Measurements from ENCODE around the gene SLC23A2.

SLC23A2 gene

DNA sequence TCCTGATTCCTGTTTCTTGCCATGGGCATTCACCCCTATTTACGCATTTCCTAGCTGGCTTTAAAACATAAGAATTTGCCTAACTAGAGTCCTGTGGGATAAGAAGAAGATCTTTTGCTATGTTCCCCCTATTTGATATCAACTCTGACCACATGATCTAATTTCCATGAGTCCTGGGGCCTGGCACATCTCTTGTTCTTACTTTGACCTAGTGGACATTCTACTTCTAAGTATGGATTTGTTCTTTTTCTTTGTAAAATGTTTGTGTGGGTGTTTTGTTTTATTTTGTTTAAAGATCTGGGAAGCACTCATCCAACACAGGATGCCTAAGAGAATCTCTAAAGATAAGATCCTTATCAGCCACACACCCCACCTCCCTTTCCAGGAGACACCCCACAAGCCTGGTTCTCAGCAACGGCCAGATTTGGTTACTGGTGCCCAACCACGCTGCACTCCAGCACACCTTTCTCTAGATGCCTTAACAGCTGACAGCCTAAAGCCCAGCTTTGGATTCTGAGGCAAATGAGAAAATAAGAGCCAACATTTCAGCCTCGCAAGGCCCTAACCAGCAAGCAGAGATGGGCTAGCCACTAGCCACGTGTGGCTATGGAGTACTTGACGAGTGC lies 74.7 kb downstream of the SLC23A2 start:
- ChIA-PET POLR2A (no interaction called here), CTCF (no interaction called here)
- H3K9me3 ChIP-seq (ENCODE audit: control insufficient read depth, insufficient read depth, low read depth, low read length), result no peaks in the 10 kb centered on the region
- peaks cover 6 to 29% of the 10 kb centered on the region in 2 experiments; a peak in 2 of 3 replicates for H3K36me3 ChIP-seq (ENCODE audit: control insufficient read depth in 2 of 2, insufficient read depth in 1 of 2, low read length in 2 of 2)
- no peak overlapping the region for H3K27ac ChIP-seq (ENCODE audit: extremely low read depth, low read depth, low read length)
- TF ChIP-seq ZNF202 (tag by site-specific recombination; IDR thresholded peaks at IDR 0.05; ENCODE audit: borderline replicate concordance) (no peak), GFI1B (tag by site-specific recombination; IDR thresholded peaks at IDR 0.05) (no peak), MZF1 (tag by site-specific recombination; IDR thresholded peaks at IDR 0.05; ENCODE audit: borderline replicate concordance) (no peak), ZNF777 (tag by site-specific recombination; IDR thresholded peaks at IDR 0.05; ENCODE audit: borderline replicate concordance) (no peak), ZNF324 (tag by site-specific recombination; IDR thresholded peaks at IDR 0.05) (no peak)
- TF ChIP-seq, protein P1, sequence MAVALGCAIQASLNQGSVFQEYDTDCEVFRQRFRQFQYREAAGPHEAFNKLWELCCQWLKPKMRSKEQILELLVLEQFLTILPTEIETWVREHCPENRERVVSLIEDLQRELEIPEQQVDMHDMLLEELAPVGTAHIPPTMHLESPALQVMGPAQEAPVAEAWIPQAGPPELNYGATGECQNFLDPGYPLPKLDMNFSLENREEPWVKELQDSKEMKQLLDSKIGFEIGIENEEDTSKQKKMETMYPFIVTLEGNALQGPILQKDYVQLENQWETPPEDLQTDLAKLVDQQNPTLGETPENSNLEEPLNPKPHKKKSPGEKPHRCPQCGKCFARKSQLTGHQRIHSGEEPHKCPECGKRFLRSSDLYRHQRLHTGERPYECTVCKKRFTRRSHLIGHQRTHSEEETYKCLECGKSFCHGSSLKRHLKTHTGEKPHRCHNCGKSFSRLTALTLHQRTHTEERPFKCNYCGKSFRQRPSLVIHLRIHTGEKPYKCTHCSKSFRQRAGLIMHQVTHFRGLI (tag by site-specific recombination; IDR thresholded peaks at IDR 0.05), result peak; percentile 59; the same call in 1 of the 2 replicates
- H3K4me1 ChIP-seq (ENCODE audit: control insufficient read depth, insufficient read depth, low read length), result peaks cover 8% of the 10 kb centered on the region; the same call in 1 of the 2 replicates
- H3K4me3 ChIP-seq (ENCODE audit: low read depth, low read length), result no peak overlapping the region

DNA sequence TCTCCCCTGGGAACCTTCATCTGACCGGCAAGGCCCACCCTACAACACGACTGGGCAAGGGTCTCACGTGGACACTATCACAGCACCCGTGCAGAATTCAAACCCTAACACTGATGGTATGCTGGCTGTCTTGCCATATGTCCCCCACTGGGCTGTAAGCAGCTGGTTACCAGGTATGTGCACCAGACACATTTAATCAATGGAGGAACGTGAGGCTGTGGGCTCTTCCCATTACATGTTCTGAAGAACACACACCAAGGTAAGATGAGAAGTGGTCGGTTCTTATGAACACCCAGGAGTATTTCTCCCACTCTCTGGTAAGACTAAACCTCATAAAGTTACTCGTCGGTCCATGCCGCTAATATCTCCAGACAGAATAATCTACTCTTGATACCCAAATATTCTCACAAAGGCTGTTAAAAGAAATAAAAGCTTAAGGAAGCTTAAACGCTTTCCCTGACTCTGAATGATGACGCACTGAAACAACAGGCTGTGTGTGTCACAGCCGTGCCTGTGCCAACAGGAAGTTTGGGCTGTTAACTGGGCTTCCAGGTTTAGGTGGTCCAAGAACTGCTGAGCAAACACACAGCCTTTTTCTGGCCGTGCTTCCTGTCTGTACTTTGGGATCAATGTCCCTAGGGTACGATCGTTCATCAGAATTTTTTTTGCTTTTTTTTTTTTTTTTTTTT lies 75.3 kb downstream of the SLC23A2 start:
- Histone ChIP-seq H3K27ac (ENCODE audit: extremely low read depth, low read depth, low read length) (no peak overlapping the region), H3K9me3 (ENCODE audit: control insufficient read depth, insufficient read depth, low read depth, low read length) (no peaks in the 10 kb centered on the region), H3K4me1 (ENCODE audit: control insufficient read depth, insufficient read depth, low read length) (peaks cover 8% of the 10 kb centered on the region; the same call in 1 of the 2 replicates), H3K4me3 (ENCODE audit: low read depth, low read length) (no peak overlapping the region), H3K36me3 (ENCODE audit: control insufficient read depth in 2 of 2, insufficient read depth in 1 of 2, low read length in 2 of 2) (peaks cover 0 to 22% of the 10 kb centered on the region in 2 experiments; a peak in 2 of 3 replicates)
- ChIA-PET POLR2A (no interaction called here), CTCF (interaction anchor here (0.5 kb wide), 1 partner anchor 318 kb away, joined by 3 read pairs; no protein-coding TSS in a partner anchor)
- TF ChIP-seq ZNF202 (tag by site-specific recombination; IDR thresholded peaks at IDR 0.05; ENCODE audit: borderline replicate concordance) (no peak), ZNF621 (tag by site-specific recombination; IDR thresholded peaks at IDR 0.05) (no peak), ZNF121 (tag by site-specific recombination; IDR thresholded peaks at IDR 0.05) (no peak), ZNF549 (tag by site-specific recombination; IDR thresholded peaks at IDR 0.05) (no peak), ZNF140 (tag by site-specific recombination; IDR thresholded peaks at IDR 0.05) (no peak), ZSCAN16 (tag by site-specific recombination; IDR thresholded peaks at IDR 0.05) (no peak), ZNF175 (tag by site-specific recombination; IDR thresholded peaks at IDR 0.05) (no peak), ZNF354C (tag by site-specific recombination; IDR thresholded peaks at IDR 0.05; ENCODE audit: borderline replicate concordance, low read depth) (no peak)

DNA sequence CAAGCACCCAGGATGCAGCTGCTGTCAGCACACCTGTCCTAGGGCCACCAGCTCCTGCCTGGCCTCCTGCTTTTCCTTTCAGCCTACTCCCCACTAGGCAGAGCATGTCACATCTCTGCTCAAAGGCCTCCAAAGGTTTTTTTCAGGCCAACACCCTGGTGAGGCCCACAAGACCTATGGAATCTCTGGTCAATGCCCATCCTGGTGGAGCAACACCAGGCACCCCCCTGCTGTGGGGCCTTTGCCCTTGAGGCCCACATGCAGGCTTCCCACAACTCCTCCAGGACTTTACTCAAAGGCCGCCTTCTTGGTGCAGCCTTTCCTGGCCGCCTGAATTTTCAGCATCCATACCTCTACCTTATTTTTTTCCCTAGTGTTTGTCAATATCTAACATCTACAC lies 76.9 kb downstream of the SLC23A2 start:
- Histone ChIP-seq H3K9me3 (ENCODE audit: control insufficient read depth, insufficient read depth, low read depth, low read length) (no peaks in the 10 kb centered on the region), H3K4me1 (ENCODE audit: control insufficient read depth, insufficient read depth, low read length) (peaks cover 8% of the 10 kb centered on the region; the same call in 1 of the 2 replicates), H3K4me3 (ENCODE audit: low read depth, low read length) (no peak overlapping the region), H3K27ac (ENCODE audit: extremely low read depth, low read depth, low read length) (no peak overlapping the region), H3K36me3 (ENCODE audit: control insufficient read depth in 2 of 2, insufficient read depth in 1 of 2, low read length in 2 of 2) (peaks cover 0 to 19% of the 10 kb centered on the region in 2 experiments; a peak in 2 of 3 replicates)
- ChIA-PET CTCF (no interaction called here), POLR2A (no interaction called here)
- TF ChIP-seq, protein P2, sequence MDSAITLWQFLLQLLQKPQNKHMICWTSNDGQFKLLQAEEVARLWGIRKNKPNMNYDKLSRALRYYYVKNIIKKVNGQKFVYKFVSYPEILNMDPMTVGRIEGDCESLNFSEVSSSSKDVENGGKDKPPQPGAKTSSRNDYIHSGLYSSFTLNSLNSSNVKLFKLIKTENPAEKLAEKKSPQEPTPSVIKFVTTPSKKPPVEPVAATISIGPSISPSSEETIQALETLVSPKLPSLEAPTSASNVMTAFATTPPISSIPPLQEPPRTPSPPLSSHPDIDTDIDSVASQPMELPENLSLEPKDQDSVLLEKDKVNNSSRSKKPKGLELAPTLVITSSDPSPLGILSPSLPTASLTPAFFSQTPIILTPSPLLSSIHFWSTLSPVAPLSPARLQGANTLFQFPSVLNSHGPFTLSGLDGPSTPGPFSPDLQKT (IDR thresholded peaks at IDR 0.05; ENCODE audit: borderline replicate concordance, low read depth, low read length), result no peak
- TF ChIP-seq ZNF223 (tag by site-specific recombination; IDR thresholded peaks at IDR 0.05) (no peak), ZNF677 (tag by site-specific recombination; IDR thresholded peaks at IDR 0.05) (no peak), SP3 (tag by site-specific recombination; IDR thresholded peaks at IDR 0.05) (no peak)
- TF ChIP-seq, protein P3, sequence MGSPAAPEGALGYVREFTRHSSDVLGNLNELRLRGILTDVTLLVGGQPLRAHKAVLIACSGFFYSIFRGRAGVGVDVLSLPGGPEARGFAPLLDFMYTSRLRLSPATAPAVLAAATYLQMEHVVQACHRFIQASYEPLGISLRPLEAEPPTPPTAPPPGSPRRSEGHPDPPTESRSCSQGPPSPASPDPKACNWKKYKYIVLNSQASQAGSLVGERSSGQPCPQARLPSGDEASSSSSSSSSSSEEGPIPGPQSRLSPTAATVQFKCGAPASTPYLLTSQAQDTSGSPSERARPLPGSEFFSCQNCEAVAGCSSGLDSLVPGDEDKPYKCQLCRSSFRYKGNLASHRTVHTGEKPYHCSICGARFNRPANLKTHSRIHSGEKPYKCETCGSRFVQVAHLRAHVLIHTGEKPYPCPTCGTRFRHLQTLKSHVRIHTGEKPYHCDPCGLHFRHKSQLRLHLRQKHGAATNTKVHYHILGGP (tag by site-specific recombination; IDR thresholded peaks at IDR 0.05), result no peak
- TF ChIP-seq, protein P4, sequence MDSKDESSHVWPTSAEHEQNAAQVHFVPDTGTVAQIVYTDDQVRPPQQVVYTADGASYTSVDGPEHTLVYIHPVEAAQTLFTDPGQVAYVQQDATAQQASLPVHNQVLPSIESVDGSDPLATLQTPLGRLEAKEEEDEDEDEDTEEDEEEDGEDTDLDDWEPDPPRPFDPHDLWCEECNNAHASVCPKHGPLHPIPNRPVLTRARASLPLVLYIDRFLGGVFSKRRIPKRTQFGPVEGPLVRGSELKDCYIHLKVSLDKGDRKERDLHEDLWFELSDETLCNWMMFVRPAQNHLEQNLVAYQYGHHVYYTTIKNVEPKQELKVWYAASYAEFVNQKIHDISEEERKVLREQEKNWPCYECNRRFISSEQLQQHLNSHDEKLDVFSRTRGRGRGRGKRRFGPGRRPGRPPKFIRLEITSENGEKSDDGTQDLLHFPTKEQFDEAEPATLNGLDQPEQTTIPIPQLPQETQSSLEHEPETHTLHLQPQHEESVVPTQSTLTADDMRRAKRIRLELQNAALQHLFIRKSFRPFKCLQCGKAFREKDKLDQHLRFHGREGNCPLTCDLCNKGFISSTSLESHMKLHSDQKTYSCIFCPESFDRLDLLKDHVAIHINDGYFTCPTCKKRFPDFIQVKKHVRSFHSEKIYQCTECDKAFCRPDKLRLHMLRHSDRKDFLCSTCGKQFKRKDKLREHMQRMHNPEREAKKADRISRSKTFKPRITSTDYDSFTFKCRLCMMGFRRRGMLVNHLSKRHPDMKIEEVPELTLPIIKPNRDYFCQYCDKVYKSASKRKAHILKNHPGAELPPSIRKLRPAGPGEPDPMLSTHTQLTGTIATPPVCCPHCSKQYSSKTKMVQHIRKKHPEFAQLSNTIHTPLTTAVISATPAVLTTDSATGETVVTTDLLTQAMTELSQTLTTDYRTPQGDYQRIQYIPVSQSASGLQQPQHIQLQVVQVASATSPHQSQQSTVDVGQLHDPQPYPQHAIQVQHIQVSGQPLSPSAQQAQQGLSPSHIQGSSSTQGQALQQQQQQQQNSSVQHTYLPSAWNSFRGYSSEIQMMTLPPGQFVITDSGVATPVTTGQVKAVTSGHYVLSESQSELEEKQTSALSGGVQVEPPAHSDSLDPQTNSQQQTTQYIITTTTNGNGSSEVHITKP (tag by site-specific recombination; IDR thresholded peaks at IDR 0.05), result no peak
- TF ChIP-seq, protein P5, sequence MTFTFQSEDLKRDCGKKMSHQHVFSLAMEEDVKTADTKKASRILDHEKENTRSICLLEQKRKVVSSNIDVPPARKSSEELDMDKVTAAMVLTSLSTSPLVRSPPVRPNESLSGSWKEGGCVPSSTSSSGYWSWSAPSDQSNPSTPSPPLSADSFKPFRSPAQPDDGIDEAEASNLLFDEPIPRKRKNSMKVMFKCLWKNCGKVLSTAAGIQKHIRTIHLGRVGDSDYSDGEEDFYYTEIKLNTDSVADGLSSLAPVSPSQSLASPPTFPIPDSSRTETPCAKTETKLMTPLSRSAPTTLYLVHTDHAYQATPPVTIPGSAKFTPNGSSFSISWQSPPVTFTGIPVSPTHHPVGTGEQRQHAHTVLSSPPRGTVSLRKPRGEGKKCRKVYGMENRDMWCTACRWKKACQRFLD (tag by site-specific recombination; IDR thresholded peaks at IDR 0.05), result no peak

All from HEK293 (cell line).